Stimulated activated CD8-positive, alpha-beta memory T cell treated with anti-CD3 and anti-CD28 coated beads, Interleukin-7, amount 100 ng/mL, for 1 hour (primary cell): Measurements from ENCODE around the gene PRKCE.
"Not testable (repeated sequence)": the region's sequence is repeated elsewhere in the genome, so short reads cannot be mapped to it uniquely, and the experiment has no call there.

Source experiments
- DNase-seq, 2 donors: peaks; one replicate each; pipeline ENCODE4 v3.0.0-alpha.2; 2020; ENCODE audit warnings: low read depth in 2 of 2

The PRKCE gene

GRCh38 chr2:45668509-45668908 is 17.0 kb downstream of the PRKCE start:
- no peak for DNase-seq

- DNase-seq: no peak
These were observed 17.6 kb downstream of the PRKCE start for GRCh38 chr2:45669032-45669486.

GRCh38 chr2:45670646-45671045 is 19.2 kb downstream of the PRKCE start:
- DNase-seq: no peak

- no peak for DNase-seq
These were observed 20.7 kb downstream of the PRKCE start for GRCh38 chr2:45672138-45672537.

- no peak for DNase-seq
These were observed 22.8 kb downstream of the PRKCE start for GRCh38 chr2:45674035-45674816.

- no peak for DNase-seq
These were observed 23.9 kb downstream of the PRKCE start for GRCh38 chr2:45675263-45675812.

- DNase-seq: no peak
These were observed 24.6 kb downstream of the PRKCE start for GRCh38 chr2:45676088-45676487.

- DNase-seq: no peak
These were observed 27.4 kb downstream of the PRKCE start for GRCh38 chr2:45678791-45679348.

- DNase-seq: no peak
These were observed 29.0 kb downstream of the PRKCE start for GRCh38 chr2:45680351-45680967.

- no peak for DNase-seq
These were observed 30.2 kb downstream of the PRKCE start for GRCh38 chr2:45681675-45682074.

- no peak for DNase-seq
These were observed 31.8 kb downstream of the PRKCE start for GRCh38 chr2:45683292-45683691.

GRCh38 chr2:45684756-45685155 is 33.3 kb downstream of the PRKCE start:
- no peak for DNase-seq

GRCh38 chr2:45685260-45685659 is 33.8 kb downstream of the PRKCE start:
- DNase-seq: no peak

- no peak for DNase-seq
These were observed 36.5 kb downstream of the PRKCE start for GRCh38 chr2:45687964-45688363.

- DNase-seq: no peak
These were observed 37.2 kb downstream of the PRKCE start for GRCh38 chr2:45688479-45689298.

GRCh38 chr2:45690231-45690630 is 38.8 kb downstream of the PRKCE start:
- no peak for DNase-seq

- DNase-seq: no peak
These were observed 39.9 kb downstream of the PRKCE start for GRCh38 chr2:45691171-45691999.

- DNase-seq: no peak
These were observed 41.1 kb downstream of the PRKCE start for GRCh38 chr2:45692566-45692965.

GRCh38 chr2:45695480-45696007 is 44.1 kb downstream of the PRKCE start:
- not testable (repeated sequence) for DNase-seq

GRCh38 chr2:45696708-45697107 is 45.2 kb downstream of the PRKCE start:
- DNase-seq: no peak

GRCh38 chr2:45697190-45697589 is 45.7 kb downstream of the PRKCE start:
- DNase-seq: no peak
